Suprapubic skin (tissue), 4 donors: ENCODE data around the gene SRBD1. TPM values are rescaled to one million over a fixed set of nuclear protein-coding genes. Genes with fewer than 3 reads are reported as not detected.

Source experiments
- DNase-seq, 2 donors: peaks; one replicate each; pipeline ENCODE4 v3.0.0-alpha.2; 2019; ENCODE audit warnings: low spot score in 2 of 2
- H3K27ac ChIP-seq: fragments of 200-600 bp; sonication (generic); one replicate; pipeline ENCODE4 v1.5.1; 2019
- H3K27me3 ChIP-seq: fragments of 200-600 bp; sonication (generic); one replicate; pipeline ENCODE4 v1.5.1; 2019
- H3K36me3 ChIP-seq: fragments of 200-600 bp; sonication (generic); one replicate; pipeline ENCODE4 v1.5.1; 2019
- H3K4me1 ChIP-seq: fragments of 200-600 bp; sonication (generic); one replicate; pipeline ENCODE4 v1.5.1; 2019
- H3K4me3 ChIP-seq: fragments of 200-600 bp; sonication (generic); one replicate; pipeline ENCODE4 v1.5.1; 2019; ENCODE audit warnings: mild to moderate bottlenecking
- H3K9me3 ChIP-seq: fragments of 200-600 bp; sonication (generic); one replicate; pipeline ENCODE4 v1.5.1; 2019
- CTCF ChIP-seq, 2 donors: fragments of 200-600 bp in 1 of 2; fragments of 450-650 bp in 1 of 2; sonication (generic) in 1 of 2; IDR thresholded peaks; one replicate each; pipeline ENCODE4 v1.5.1; 2016 to 2019; ENCODE audit warnings: antibody characterized with exemption in 2 of 2, mild to moderate bottlenecking in 1 of 2, moderate library complexity in 1 of 2
- EP300 ChIP-seq: sonication (generic); formaldehyde crosslinking; IDR thresholded peaks from one replicate; pipeline ENCODE4 v1.6.1; 2017; ENCODE audit warnings: antibody characterized with exemption
- POLR2A ChIP-seq, 2 donors: fragments of 450-650 bp; IDR thresholded peaks; one replicate each; pipeline ENCODE4 v1.6.1; 2017; ENCODE audit warnings: antibody characterized with exemption in 2 of 2, mild to moderate bottlenecking in 2 of 2, moderate library complexity in 2 of 2
- POLR2AphosphoS5 ChIP-seq, 3 donors: sonication (generic); formaldehyde crosslinking; IDR thresholded peaks; one replicate each; pipeline ENCODE4 v1.6.1; 2017; ENCODE audit warnings: antibody characterized with exemption in 3 of 3
- WGBS: methylation state at CpG from one replicate; pipeline ENCODE4 v1.1.5; 2018; 5-methylcytosine and 5-hydroxymethylcytosine counted together
- total RNA-seq, 4 donors: library from RNA; depleted of rRNA; stranded (reverse); fragments of >200 nt; gene quantifications; one replicate each; pipeline ENCODE4 v1.1.0, GENCODE V29; 2016

Gene SRBD1
- total RNA-seq, 4 donors from 2014 or later, result 6.1 to 9.6 (median 7.2) TPM

- DNase-seq, result no peak
- H3K27ac ChIP-seq, result no peak overlapping the region
- no peaks in the 10 kb centered on the region for H3K9me3 ChIP-seq
- WGBS, result 91% methylated on average over 3 of the region's 3 CpGs
- H3K4me1 ChIP-seq, result peaks cover 39% of the 10 kb centered on the region
- no peak overlapping the region for H3K4me3 ChIP-seq
- TF ChIP-seq POLR2AphosphoS5 (IDR thresholded peaks at IDR 0.05), result no peak
- no peak for TF ChIP-seq EP300
- TF ChIP-seq POLR2A (IDR thresholded peaks at IDR 0.05), result no peak
- no peak for TF ChIP-seq CTCF (IDR thresholded peaks at IDR 0.05)
- H3K27me3 ChIP-seq, result no peaks in the 10 kb centered on the region
- no peaks in the 10 kb centered on the region for H3K36me3 ChIP-seq
Measured at GRCh38 chr2:45647986-45648520, 37.0 kb upstream of the SRBD1 start.

GRCh38 chr2:45647356-45647755 is 36.3 kb upstream of the SRBD1 start:
- TF ChIP-seq CTCF (IDR thresholded peaks at IDR 0.05) (no peak), POLR2A (IDR thresholded peaks at IDR 0.05) (no peak), POLR2AphosphoS5 (IDR thresholded peaks at IDR 0.05) (no peak), EP300 (no peak)
- no peak overlapping the region for H3K4me3 ChIP-seq
- WGBS, result 90% methylated on average over 8 of the region's 9 CpGs
- peaks cover 2% of the 10 kb centered on the region for H3K27me3 ChIP-seq
- peaks cover 33% of the 10 kb centered on the region for H3K4me1 ChIP-seq
- H3K27ac ChIP-seq, result no peak overlapping the region
- no peak for DNase-seq
- H3K36me3 ChIP-seq, result no peaks in the 10 kb centered on the region
- no peaks in the 10 kb centered on the region for H3K9me3 ChIP-seq

GRCh38 chr2:45646289-45646688 is 35.2 kb upstream of the SRBD1 start:
- H3K27ac ChIP-seq, result no peak overlapping the region
- H3K27me3 ChIP-seq, result peaks cover 4% of the 10 kb centered on the region
- H3K9me3 ChIP-seq, result no peaks in the 10 kb centered on the region
- no peak overlapping the region for H3K4me3 ChIP-seq
- TF ChIP-seq POLR2A (IDR thresholded peaks at IDR 0.05) (no peak), POLR2AphosphoS5 (IDR thresholded peaks at IDR 0.05) (no peak), EP300 (no peak), CTCF (IDR thresholded peaks at IDR 0.05) (no peak)
- 95% methylated on average over 2 of the region's 2 CpGs for WGBS
- no peaks in the 10 kb centered on the region for H3K36me3 ChIP-seq
- H3K4me1 ChIP-seq, result peaks cover 26% of the 10 kb centered on the region
- DNase-seq, result no peak

GRCh38 chr2:45643543-45644542 is 32.8 kb upstream of the SRBD1 start:
- TF ChIP-seq CTCF (IDR thresholded peaks at IDR 0.05) (peak; percentile 97), POLR2AphosphoS5 (IDR thresholded peaks at IDR 0.05) (no peak), POLR2A (IDR thresholded peaks at IDR 0.05) (no peak)
- peak; percentile 74 to 83 for DNase-seq
- peak overlapping the region; percentile 52 for H3K4me3 ChIP-seq
- peaks cover 4% of the 10 kb centered on the region for H3K27me3 ChIP-seq
- no peaks in the 10 kb centered on the region for H3K36me3 ChIP-seq
- H3K27ac ChIP-seq, result no peak overlapping the region
- H3K9me3 ChIP-seq, result no peaks in the 10 kb centered on the region
- 14% methylated on average over 41 of the region's 49 CpGs for WGBS
- H3K4me1 ChIP-seq, result peaks cover 16% of the 10 kb centered on the region

- 28% methylated on average over 11 of the region's 11 CpGs for WGBS
- H3K27ac ChIP-seq, result no peak overlapping the region
- peak in 1 of 2 donors; percentile 64 for DNase-seq
Measured at GRCh38 chr2:45643095-45643494, 32.0 kb upstream of the SRBD1 start.

More at GRCh38 chr2:45643095-45643494, 32.0 kb upstream of the SRBD1 start:
- Histone ChIP-seq H3K27me3 (peaks cover 4% of the 10 kb centered on the region), H3K9me3 (no peaks in the 10 kb centered on the region), H3K36me3 (no peaks in the 10 kb centered on the region), H3K4me1 (peaks cover 13% of the 10 kb centered on the region), H3K4me3 (peak overlapping the region; percentile 52)
- TF ChIP-seq CTCF (IDR thresholded peaks at IDR 0.05), result no peak
- no peak for TF ChIP-seq EP300
- TF ChIP-seq POLR2AphosphoS5 (IDR thresholded peaks at IDR 0.05), result no peak
- no peak for TF ChIP-seq POLR2A (IDR thresholded peaks at IDR 0.05)
